Measurements from ENCODE around the gene BMI1. TPM values are rescaled to one million over a fixed set of nuclear protein-coding genes. Genes with fewer than 3 reads are reported as not detected.

Gene BMI1
- total RNA-seq, 4 donors from 2014 or later = 24.4 to 55.3 (median 38.5) TPM

DNA sequence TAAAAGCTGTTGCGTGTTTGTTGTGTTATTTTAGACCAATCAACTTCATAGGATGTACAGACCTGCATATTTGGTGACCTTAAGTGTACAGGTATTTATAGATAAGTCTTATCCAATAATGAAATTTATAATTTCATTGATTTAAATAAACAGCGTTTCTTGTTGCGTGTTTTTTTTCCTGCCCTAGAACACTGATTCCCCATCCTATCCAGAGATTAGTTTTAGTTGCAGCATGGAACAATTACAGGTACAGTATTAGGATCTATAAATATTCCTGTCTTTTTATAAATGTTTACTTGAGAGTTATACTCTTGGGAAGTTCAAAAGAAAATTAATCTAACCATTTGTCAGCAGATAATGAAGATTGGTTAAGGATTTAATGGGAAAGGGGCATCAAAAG lies 2.1 kb upstream of the BMI1 start:
- 95% methylated on average over 3 of the region's 3 CpGs for WGBS
- no peaks in the 10 kb centered on the region for H3K9me3 ChIP-seq
- no peaks in the 10 kb centered on the region for H3K36me3 ChIP-seq
- H3K27ac ChIP-seq = no peak overlapping the region
- H3K4me1 ChIP-seq = peaks cover 42% of the 10 kb centered on the region
- peaks cover 18% of the 10 kb centered on the region for H3K27me3 ChIP-seq
- no peak for TF ChIP-seq EP300 (IDR thresholded peaks at IDR 0.05)
- TF ChIP-seq, protein P1, sequence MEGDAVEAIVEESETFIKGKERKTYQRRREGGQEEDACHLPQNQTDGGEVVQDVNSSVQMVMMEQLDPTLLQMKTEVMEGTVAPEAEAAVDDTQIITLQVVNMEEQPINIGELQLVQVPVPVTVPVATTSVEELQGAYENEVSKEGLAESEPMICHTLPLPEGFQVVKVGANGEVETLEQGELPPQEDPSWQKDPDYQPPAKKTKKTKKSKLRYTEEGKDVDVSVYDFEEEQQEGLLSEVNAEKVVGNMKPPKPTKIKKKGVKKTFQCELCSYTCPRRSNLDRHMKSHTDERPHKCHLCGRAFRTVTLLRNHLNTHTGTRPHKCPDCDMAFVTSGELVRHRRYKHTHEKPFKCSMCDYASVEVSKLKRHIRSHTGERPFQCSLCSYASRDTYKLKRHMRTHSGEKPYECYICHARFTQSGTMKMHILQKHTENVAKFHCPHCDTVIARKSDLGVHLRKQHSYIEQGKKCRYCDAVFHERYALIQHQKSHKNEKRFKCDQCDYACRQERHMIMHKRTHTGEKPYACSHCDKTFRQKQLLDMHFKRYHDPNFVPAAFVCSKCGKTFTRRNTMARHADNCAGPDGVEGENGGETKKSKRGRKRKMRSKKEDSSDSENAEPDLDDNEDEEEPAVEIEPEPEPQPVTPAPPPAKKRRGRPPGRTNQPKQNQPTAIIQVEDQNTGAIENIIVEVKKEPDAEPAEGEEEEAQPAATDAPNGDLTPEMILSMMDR (IDR thresholded peaks at IDR 0.05) = no peak
- no peak for TF ChIP-seq POLR2A (IDR thresholded peaks at IDR 0.05)
- no peak overlapping the region for H3K4me3 ChIP-seq
- DNase-seq (ENCODE audit: low spot score in 2 of 2) = no peak

DNA sequence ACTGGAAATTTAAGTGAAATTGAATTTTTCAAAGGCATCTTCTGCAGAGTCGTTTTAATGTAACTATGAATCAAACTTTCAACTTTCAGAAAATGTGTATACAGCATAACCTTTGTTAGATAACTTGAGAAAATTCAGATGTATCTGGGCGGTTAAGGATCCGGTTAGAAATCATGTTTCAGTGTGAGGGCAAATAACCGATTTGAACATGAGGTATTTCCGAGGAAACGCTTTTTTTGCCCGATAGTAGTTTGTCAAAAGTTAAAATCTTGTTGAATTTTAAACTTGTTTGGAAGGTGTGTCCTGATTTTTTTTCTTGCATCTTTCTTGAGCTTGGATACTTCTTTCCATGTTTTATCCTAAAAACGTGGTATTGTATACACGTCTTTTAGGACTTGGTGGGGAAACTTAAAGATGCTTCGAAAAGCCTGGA lies 1.3 kb upstream of the BMI1 start:
- peak overlapping the region; percentile 88 for H3K4me3 ChIP-seq

DNA sequence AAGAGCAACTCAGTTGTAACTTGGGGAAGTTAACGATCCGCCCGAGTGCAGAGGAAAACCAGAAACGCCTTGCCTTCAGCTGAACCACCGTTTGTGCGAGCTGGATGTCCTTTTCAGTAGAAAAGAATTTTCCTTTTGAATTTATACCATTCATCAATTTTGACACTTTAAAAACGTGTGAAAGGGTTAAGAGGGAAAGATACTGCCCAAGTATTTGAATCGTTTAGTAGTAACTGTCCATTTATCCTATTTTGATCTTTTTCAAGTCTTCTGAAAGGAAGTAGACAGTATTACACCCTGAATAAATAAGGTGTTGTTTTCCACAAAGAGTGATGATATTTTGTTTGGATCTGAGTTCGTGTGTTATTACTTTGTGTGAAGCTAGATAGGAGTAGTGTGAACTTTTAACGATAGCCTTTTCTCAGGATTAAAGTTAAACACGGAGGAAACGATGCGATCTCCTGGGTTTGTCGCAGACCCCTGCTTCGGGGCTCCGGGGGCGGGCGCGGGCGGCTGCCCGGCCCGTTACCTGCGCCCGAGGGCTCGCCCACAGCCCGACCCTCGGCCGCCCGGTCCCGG lies 830 bp upstream of the BMI1 start:
- Histone ChIP-seq H3K36me3 (no peaks in the 10 kb centered on the region), H3K4me3 (peak overlapping the region; percentile 88), H3K4me1 (peaks cover 50% of the 10 kb centered on the region), H3K27ac (peak overlapping the region; percentile 91), H3K9me3 (no peaks in the 10 kb centered on the region), H3K27me3 (peaks cover 29% of the 10 kb centered on the region)
- 16% methylated on average over 19 of the region's 30 CpGs for WGBS
- no peak for DNase-seq (ENCODE audit: low spot score in 2 of 2)
- TF ChIP-seq, protein P1 (IDR thresholded peaks at IDR 0.05) = no peak
- TF ChIP-seq POLR2AphosphoS5 (IDR thresholded peaks at IDR 0.05) (no peak), EP300 (IDR thresholded peaks at IDR 0.05) (no peak), POLR2A (IDR thresholded peaks at IDR 0.05) (no peak)

More for the DNA sequence above, 1.3 kb upstream of the BMI1 start:
- peaks cover 49% of the 10 kb centered on the region for H3K4me1 ChIP-seq
- no peaks in the 10 kb centered on the region for H3K9me3 ChIP-seq
- WGBS = 88% methylated on average over 10 of the region's 10 CpGs
- H3K36me3 ChIP-seq = no peaks in the 10 kb centered on the region
- peak overlapping the region; percentile 91 for H3K27ac ChIP-seq
- no peak for TF ChIP-seq EP300 (IDR thresholded peaks at IDR 0.05)
- TF ChIP-seq POLR2AphosphoS5 (IDR thresholded peaks at IDR 0.05) = no peak
- TF ChIP-seq, protein P1 (IDR thresholded peaks at IDR 0.05) = no peak
- no peak for TF ChIP-seq POLR2A (IDR thresholded peaks at IDR 0.05)
- no peak for DNase-seq (ENCODE audit: low spot score in 2 of 2)
- peaks cover 26% of the 10 kb centered on the region for H3K27me3 ChIP-seq

DNA sequence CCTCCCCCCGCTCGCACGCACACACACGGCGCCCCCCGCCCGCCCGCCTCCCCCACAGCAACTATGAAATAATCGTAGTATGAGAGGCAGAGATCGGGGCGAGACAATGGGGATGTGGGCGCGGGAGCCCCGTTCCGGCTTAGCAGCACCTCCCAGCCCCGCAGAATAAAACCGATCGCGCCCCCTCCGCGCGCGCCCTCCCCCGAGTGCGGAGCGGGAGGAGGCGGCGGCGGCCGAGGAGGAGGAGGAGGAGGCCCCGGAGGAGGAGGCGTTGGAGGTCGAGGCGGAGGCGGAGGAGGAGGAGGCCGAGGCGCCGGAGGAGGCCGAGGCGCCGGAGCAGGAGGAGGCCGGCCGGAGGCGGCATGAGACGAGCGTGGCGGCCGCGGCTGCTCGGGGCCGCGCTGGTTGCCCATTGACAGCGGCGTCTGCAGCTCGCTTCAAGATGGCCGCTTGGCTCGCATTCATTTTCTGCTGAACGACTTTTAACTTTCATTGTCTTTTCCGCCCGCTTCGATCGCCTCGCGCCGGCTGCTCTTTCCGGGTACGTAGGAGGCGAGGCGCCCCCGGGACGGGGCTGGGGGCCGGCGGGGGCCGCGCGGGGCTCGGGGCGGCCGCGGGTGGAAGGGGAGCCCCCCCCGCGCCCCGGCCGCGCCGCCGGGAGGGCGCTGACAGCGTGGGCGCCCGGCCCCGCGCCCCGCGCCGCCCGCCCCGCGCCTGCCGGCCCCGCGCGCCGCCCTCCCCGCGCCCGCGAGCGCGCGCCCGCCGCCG lies 441 bp downstream of the BMI1 start:
- 0% methylated on average over 5 of the region's 114 CpGs for WGBS
- Histone ChIP-seq H3K4me3 (peak overlapping the region; percentile 88), H3K36me3 (no peaks in the 10 kb centered on the region), H3K4me1 (peaks cover 51% of the 10 kb centered on the region), H3K27me3 (peaks cover 29% of the 10 kb centered on the region), H3K27ac (peak overlapping the region; percentile 91), H3K9me3 (no peaks in the 10 kb centered on the region)
- TF ChIP-seq POLR2A (IDR thresholded peaks at IDR 0.05) (peak in 1 of 2 donors; percentile 35), POLR2AphosphoS5 (IDR thresholded peaks at IDR 0.05) (peak in 2 of 3 donors; percentile 34 to 52), EP300 (IDR thresholded peaks at IDR 0.05) (no peak)
- TF ChIP-seq, protein P1 (IDR thresholded peaks at IDR 0.05) = no peak
- peak; percentile 78 to 89 for DNase-seq (ENCODE audit: low spot score in 2 of 2)

DNA sequence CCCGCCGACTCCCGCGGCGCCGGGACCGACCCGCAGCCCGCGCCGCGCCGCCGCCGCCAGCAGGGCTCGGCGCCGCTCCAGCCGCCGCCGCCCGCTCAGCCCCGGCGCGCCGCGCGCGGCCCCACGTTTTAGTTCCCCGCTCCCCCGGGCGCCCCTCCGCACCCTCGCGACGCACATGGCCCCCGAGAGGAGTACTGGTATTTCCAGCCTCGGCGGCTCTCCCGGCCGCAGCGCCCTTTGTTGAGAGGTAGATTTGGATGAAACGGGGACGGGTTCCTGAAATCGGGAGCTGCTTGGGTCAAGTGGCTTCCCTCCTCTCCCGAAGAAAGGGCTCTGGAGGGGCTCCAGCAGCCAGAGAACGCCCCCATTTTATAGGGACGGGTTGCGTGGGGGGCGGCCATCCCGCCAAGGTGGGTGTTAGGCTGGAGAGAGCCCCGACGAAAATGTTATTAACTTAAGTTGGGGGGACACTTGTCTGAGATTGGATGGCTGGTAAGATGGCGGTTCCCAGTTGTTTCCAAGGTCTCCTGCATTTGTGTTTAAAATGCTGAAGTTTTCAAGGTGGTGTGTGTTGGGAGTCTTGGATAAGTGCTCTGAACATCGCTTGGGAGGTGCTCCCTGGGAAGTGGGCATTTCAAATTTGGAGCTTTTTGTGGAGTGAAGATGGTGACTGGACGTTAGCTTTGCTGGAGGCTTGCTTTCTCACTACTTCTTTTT lies 1.2 kb downstream of the BMI1 start:
- 3% methylated on average over 17 of the region's 57 CpGs for WGBS
- no peak overlapping the region for H3K27ac ChIP-seq
- TF ChIP-seq, protein P1 (IDR thresholded peaks at IDR 0.05) = no peak
- TF ChIP-seq POLR2A (IDR thresholded peaks at IDR 0.05) = no peak
- no peak for TF ChIP-seq EP300 (IDR thresholded peaks at IDR 0.05)
- TF ChIP-seq POLR2AphosphoS5 (IDR thresholded peaks at IDR 0.05) = no peak

More for the DNA sequence above, 1.2 kb downstream of the BMI1 start:
- no peaks in the 10 kb centered on the region for H3K36me3 ChIP-seq
- H3K4me3 ChIP-seq = peak overlapping the region; percentile 88
- DNase-seq (ENCODE audit: low spot score in 2 of 2) = peak in 1 of 2 donors; percentile 72
- peaks cover 49% of the 10 kb centered on the region for H3K4me1 ChIP-seq
- no peaks in the 10 kb centered on the region for H3K9me3 ChIP-seq
- H3K27me3 ChIP-seq = peaks cover 29% of the 10 kb centered on the region

Data from suprapubic skin (tissue), 4 donors.